AG04450 (cell line): Measurements from ENCODE around the gene MCRIP2. TPM values are rescaled to one million over a fixed set of nuclear protein-coding genes. Genes with fewer than 3 reads are reported as not detected.

ENCODE experiments used
- CTCF ChIA-PET: fragments of 300-600, 350-600 bp; formaldehyde crosslinking; extraction: SDS; loops from one replicate; lab custom pipeline; 2022; ENCODE audit warnings: antibody characterized with exemption, inconsistent platforms; lab: Charles Lee
- POLR2A ChIA-PET: fragments of 350-600 bp; formaldehyde crosslinking; extraction: SDS; loops from one replicate; lab custom pipeline; 2021; ENCODE audit warnings: antibody characterized with exemption, inconsistent platforms; lab: Yijun Ruan, JAX
- DNase-seq: peaks from one replicate; pipeline ENCODE4 v3.0.0-alpha.2; 2011; ENCODE audit warnings: low read depth, low spot score
- H3K27ac ChIP-seq: one replicate; pipeline ENCODE4 v1.5.1; 2012; ENCODE audit warnings: low read depth, low read length, control low read depth
- H3K27me3 ChIP-seq: one replicate; pipeline ENCODE4 v1.6.0; 2012; ENCODE audit warnings: low read length; ENCODE audit not compliant: control insufficient read depth, insufficient read depth
- H3K4me3 ChIP-seq: 2 replicates; pipeline ENCODE4 v1.5.1; 2011; ENCODE audit warnings: mild to moderate bottlenecking, low read depth, low read length, control low read depth
- H3K9me3 ChIP-seq: 2 replicates; pipeline ENCODE4 v1.5.1; 2012; ENCODE audit warnings: low read length; ENCODE audit not compliant: control insufficient read depth, insufficient read depth
- CTCF ChIP-seq: IDR thresholded peaks from 2 replicates; pipeline ENCODE4 v1.5.1; 2011; ENCODE audit warnings: low read depth, low read length, control low read depth, inconsistent platforms
- polyA plus RNA-seq: library from polyadenylated mRNA; depleted of rRNA; stranded (reverse); fragments of >200 nt; gene quantifications from 2 replicates; pipeline ENCODE4 v1.2.3, GENCODE V29; 2011

The MCRIP2 gene
- polyA plus RNA-seq, 1 experiment: 6.7 TPM

- no peak for DNase-seq
- ChIA-PET POLR2A (no interaction called here), CTCF (no interaction called here)
- H3K27ac ChIP-seq: no peak overlapping the region
- no peaks in the 10 kb centered on the region for H3K27me3 ChIP-seq
- H3K4me3 ChIP-seq: no peak overlapping the region
- no peaks in the 10 kb centered on the region; the same call in 1 of the 2 replicates for H3K9me3 ChIP-seq
- no peak for TF ChIP-seq CTCF
Observed at GRCh38 chr16:662597-662996, 21.0 kb downstream of the MCRIP2 start.

GRCh38 chr16:666572-666971, 24.9 kb downstream of the MCRIP2 start:
- no peak for TF ChIP-seq CTCF
- CTCF ChIA-PET: interaction anchor here (1.9 kb wide), 1 partner anchor 15 kb away, joined by 5 read pairs; no protein-coding TSS in a partner anchor
- Histone ChIP-seq H3K27me3 (no peaks in the 10 kb centered on the region), H3K27ac (no peak overlapping the region), H3K9me3 (no peaks in the 10 kb centered on the region; the same call in 1 of the 2 replicates), H3K4me3 (no peak overlapping the region)
- POLR2A ChIA-PET: interaction anchor here (1.5 kb wide), 1 partner anchor 14 kb away, joined by 4 read pairs; the partner anchor contains the start of gene STUB1
- DNase-seq: no peak

DNA sequence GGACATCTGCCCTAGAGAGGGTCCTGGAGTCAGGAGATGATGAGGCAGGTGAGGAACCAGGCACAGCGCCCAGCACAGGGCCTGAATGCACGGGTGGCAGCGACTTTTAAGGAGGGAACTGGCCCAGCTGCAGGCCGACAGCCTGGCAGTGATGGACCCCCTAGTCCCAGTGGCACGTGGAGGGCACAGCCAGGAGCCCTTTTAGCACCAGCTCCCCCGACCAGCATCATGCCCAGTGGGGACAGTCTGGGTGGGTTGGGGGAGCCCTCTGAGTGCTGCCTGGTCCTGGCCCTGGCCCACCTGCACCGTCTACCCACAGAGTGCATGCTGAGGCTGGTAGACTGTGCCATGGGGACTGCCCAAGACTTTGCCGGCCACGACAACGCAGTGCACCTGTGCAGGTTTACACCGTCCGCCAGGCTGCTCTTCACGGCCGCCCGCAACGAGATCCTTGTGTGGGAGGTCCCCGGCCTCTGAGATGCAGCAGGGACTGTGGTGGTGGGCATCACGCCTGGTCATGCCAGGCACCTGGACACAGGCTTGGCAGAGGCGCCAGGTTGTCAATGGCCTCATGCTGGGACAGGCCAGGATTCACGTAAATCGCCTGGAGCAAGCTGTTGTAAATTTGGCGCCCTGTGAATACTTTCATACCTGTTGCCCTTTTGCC, 25.6 kb downstream of the MCRIP2 start:
- no peak overlapping the region for H3K4me3 ChIP-seq
- ChIA-PET CTCF (interaction anchor here (0.6 to 1.9 kb wide), 5 partner anchors 9 to 100 kb away, joined by 4 to 5 read pairs (median 4); partner anchors contain the start of gene RHBDL1), POLR2A (interaction anchor here (0.6 to 1.5 kb wide), 3 partner anchors 9 to 89 kb away, joined by 3 to 4 read pairs (median 4); partner anchors contain the start of gene STUB1)
- no peak for TF ChIP-seq CTCF
- no peaks in the 10 kb centered on the region; the same call in 1 of the 2 replicates for H3K9me3 ChIP-seq
- DNase-seq: no peak
- H3K27ac ChIP-seq: no peak overlapping the region
- no peaks in the 10 kb centered on the region for H3K27me3 ChIP-seq

- no peaks in the 10 kb centered on the region for H3K27me3 ChIP-seq
- peak; percentile 63 for TF ChIP-seq CTCF
- H3K27ac ChIP-seq: no peak within 1 kb of the TSS
- POLR2A ChIA-PET: interaction anchor here (0.6 to 1.5 kb wide), 4 partner anchors 8 to 89 kb away, joined by 3 to 4 read pairs (median 4); partner anchors contain the start of gene STUB1
- no peaks in the 10 kb centered on the region; the same call in 1 of the 2 replicates for H3K9me3 ChIP-seq
- H3K4me3 ChIP-seq: peak within 1 kb of the TSS; percentile 81
- peak; percentile 55 for DNase-seq
- CTCF ChIA-PET: interaction anchor here (0.6 to 1.9 kb wide), 6 partner anchors 8 to 101 kb away, joined by 3 to 5 read pairs (median 4); partner anchors contain the start of gene RHBDL1
Observed at GRCh38 chr16:667780-668518, 26.3 kb downstream of the MCRIP2 start, which contains the start of gene RHOT2. Gene RHOT2 (plus strand): TSS chr16:668132. CDS start chr16:668200, 68 bp downstream.
